ENCODE results near the gene CFAP410. TPM values are rescaled to one million over a fixed set of nuclear protein-coding genes. Genes with fewer than 3 reads are reported as not detected.
"Not testable (repeated sequence)": the region's sequence is repeated elsewhere in the genome, so short reads cannot be mapped to it uniquely, and the experiment has no call there.

The CFAP410 gene
- total RNA-seq, 6 donors from 2014 or later: 34.4 to 85.9 (median 48.4) TPM

DNA sequence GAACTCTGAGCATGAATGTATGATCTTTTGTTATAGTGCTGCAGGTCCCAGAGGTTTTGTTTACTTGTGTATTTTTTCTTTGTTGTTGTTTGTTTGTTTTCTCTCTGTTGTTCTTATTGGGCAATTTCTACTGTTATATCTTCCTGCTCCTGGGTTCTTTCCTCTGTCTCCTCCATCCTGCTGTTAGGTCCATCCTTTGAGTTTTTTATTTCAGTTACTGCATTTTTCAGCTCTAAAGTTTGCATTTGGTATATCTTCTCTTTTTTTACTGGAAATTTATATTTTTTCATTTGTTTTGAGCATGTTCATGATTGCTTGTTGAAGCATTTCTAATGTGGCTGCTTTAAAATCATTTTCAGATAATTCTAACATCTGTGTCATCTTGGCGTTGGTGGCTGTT is 24.1 kb upstream of the CFAP410 start:
- DNase-seq: no peak
- Histone ChIP-seq H3K27me3 (no peaks in the 10 kb centered on the region), H3K9me3 (peaks cover 0 to 5% (median 0%) of the 10 kb centered on the region in 4 donors), H3K4me3 (no peak overlapping the region), H3K36me3 (no peaks in the 10 kb centered on the region), H3K4me1 (no peaks in the 10 kb centered on the region), H3K27ac (no peak overlapping the region)
- no peak for ATAC-seq (ENCODE audit: low FRiP score in 2 of 2)
- no peak for TF ChIP-seq POLR2AphosphoS5 (IDR thresholded peaks at IDR 0.05)
- no peak for TF ChIP-seq CTCF (IDR thresholded peaks at IDR 0.05)
- TF ChIP-seq POLR2A (IDR thresholded peaks at IDR 0.05): no peak
- no peak for TF ChIP-seq EP300 (IDR thresholded peaks at IDR 0.05)
- WGBS, 2 donors: 93 to 100% methylated on average over 1 of the region's 1 CpG

- not testable (repeated sequence) for ATAC-seq (ENCODE audit: low FRiP score in 2 of 2); H3K36me3 ChIP-seq; DNase-seq; H3K27me3 ChIP-seq; H3K9me3 ChIP-seq; H3K4me3 ChIP-seq; H3K27ac ChIP-seq; H3K4me1 ChIP-seq
- WGBS, 2 donors: 91 to 95% methylated on average over 5 of the region's 5 CpGs
Measured at GRCh38 chr21:44361903-44362302, 22.7 kb upstream of the CFAP410 start.

DNA sequence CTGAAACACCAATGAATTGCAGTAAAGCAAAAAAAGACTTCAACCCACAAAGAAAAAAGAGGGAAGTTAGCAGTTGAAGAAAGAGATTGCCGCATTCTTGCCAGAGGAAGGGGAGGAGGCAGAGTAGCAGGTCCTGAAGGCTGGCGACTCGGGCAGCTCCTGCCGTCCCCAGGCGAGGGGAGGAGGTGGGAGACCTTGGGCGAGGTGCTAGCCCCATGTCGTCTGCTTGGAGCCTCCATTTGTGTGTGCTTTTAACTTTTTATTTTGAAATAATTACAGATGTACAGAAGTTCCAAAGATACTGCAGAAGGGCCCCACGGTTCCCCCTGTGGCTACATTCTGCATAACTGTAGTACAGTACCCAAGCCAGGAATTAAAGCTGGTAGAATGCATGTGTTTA is 21.0 kb upstream of the CFAP410 start:
- Histone ChIP-seq H3K27me3 (no peaks in the 10 kb centered on the region), H3K9me3 (peaks cover 0 to 5% (median 0%) of the 10 kb centered on the region in 4 donors), H3K4me3 (no peak overlapping the region), H3K4me1 (no peaks in the 10 kb centered on the region), H3K27ac (peak overlapping the region in 1 of 4 donors; percentile 41), H3K36me3 (no peaks in the 10 kb centered on the region)
- ATAC-seq (ENCODE audit: low FRiP score in 2 of 2): peak; percentile 46 to 55
- TF ChIP-seq EP300 (IDR thresholded peaks at IDR 0.05): no peak
- no peak for TF ChIP-seq POLR2AphosphoS5 (IDR thresholded peaks at IDR 0.05)
- TF ChIP-seq POLR2A (IDR thresholded peaks at IDR 0.05): no peak
- no peak for TF ChIP-seq CTCF (IDR thresholded peaks at IDR 0.05)
- DNase-seq: peak in 1 of 2 donors; percentile 61
- 38 to 54% methylated on average over 8 of the region's 8 CpGs for WGBS, 2 donors

DNA sequence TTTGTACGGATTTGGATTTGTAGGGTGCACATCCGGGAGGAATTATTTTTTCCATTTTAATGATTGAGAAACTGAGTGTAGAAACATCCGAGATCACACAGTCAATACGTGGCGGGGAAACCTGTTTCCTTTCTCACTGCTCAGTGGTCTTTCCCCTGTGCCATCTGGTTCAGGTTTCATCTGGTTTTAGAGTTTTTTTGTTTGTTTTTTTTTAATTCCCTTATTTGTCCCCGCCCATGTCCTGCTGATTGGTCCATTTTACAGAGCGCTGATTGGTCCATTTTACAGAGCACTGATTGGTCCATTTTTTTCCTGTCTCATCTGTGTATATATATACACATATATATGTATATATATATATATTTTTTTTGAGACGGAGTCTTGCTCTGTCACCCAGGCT is 20.2 kb upstream of the CFAP410 start:
- ATAC-seq (ENCODE audit: low FRiP score in 2 of 2) (no peak), DNase-seq (no peak)
- no peaks in the 10 kb centered on the region for H3K36me3 ChIP-seq
- H3K27me3 ChIP-seq: no peaks in the 10 kb centered on the region
- H3K9me3 ChIP-seq: peaks cover 0 to 5% (median 0%) of the 10 kb centered on the region in 4 donors
- H3K4me3 ChIP-seq: no peak overlapping the region
- H3K4me1 ChIP-seq: peaks cover 0 to 6% (median 0%) of the 10 kb centered on the region in 4 donors
- no peak overlapping the region for H3K27ac ChIP-seq
- no peak for TF ChIP-seq EP300 (IDR thresholded peaks at IDR 0.05)
- TF ChIP-seq POLR2A (IDR thresholded peaks at IDR 0.05): no peak
- no peak for TF ChIP-seq POLR2AphosphoS5 (IDR thresholded peaks at IDR 0.05)
- no peak for TF ChIP-seq CTCF (IDR thresholded peaks at IDR 0.05)
- 67 to 79% methylated on average over 8 of the region's 8 CpGs for WGBS, 2 donors

- no peaks in the 10 kb centered on the region for H3K9me3 ChIP-seq
- H3K4me3 ChIP-seq: no peak overlapping the region
- peaks cover 0 to 19% (median 16%) of the 10 kb centered on the region in 4 donors for H3K4me1 ChIP-seq
- DNase-seq: no peak
- no peaks in the 10 kb centered on the region for H3K36me3 ChIP-seq
- no peak for TF ChIP-seq POLR2AphosphoS5 (IDR thresholded peaks at IDR 0.05)
- TF ChIP-seq POLR2A (IDR thresholded peaks at IDR 0.05): no peak
- TF ChIP-seq EP300 (IDR thresholded peaks at IDR 0.05): no peak
- no peak for TF ChIP-seq CTCF (IDR thresholded peaks at IDR 0.05)
- H3K27me3 ChIP-seq: no peaks in the 10 kb centered on the region
- 86 to 90% methylated on average over 8 to 21 of the region's 21 CpGs for WGBS, 2 donors
- ATAC-seq (ENCODE audit: low FRiP score in 2 of 2): no peak
- no peak overlapping the region for H3K27ac ChIP-seq
Measured at GRCh38 chr21:44357064-44357837, 18.1 kb upstream of the CFAP410 start.

All from upper lobe of left lung (tissue), 6 donors.